ENCODE measurements around the gene JOSD1. TPM values are rescaled to one million over a fixed set of nuclear protein-coding genes. Genes with fewer than 3 reads are reported as not detected.
"Not testable (repeated sequence)": the region's sequence is repeated elsewhere in the genome, so short reads cannot be mapped to it uniquely, and the experiment has no call there.

The JOSD1 gene
- total and polyA plus RNA-seq, 2 experiments from 2014 or later: 6.6 to 51.2 TPM

GRCh38 chr22:38645430-38645829 lies 55.3 kb downstream of the JOSD1 start:
- TF ChIP-seq EZH2 (IDR thresholded peaks at IDR 0.05; ENCODE audit: insufficient read depth, poor library complexity, severe bottlenecking) (no peak), EZH2phosphoT487 (IDR thresholded peaks at IDR 0.05; ENCODE audit: insufficient read depth, low read depth) (no peak)
- 93% methylated on average over 6 of the region's 6 CpGs for WGBS, 2 experiments (ENCODE audit: low coverage in 1 of 2, low lambda C conversion rate in 2 of 2, missing lambda C conversion rate in 2 of 2)
- Histone ChIP-seq H2AFZ (no peak overlapping the region), H3K4me2 (ENCODE audit: unreplicated experiment) (no peak overlapping the region), H3F3A (ENCODE audit: insufficient read depth) (no peaks in the 10 kb centered on the region), H3K9me2 (ENCODE audit: insufficient read depth) (no peaks in the 10 kb centered on the region), H3K27me3 (replicated peaks; ENCODE audit: insufficient read depth) (no peaks in the 10 kb centered on the region), H3K36me3 (ENCODE audit: low read depth) (no peaks in the 10 kb centered on the region), H3K9ac (no peak overlapping the region), H3K4me3 (no peak overlapping the region), H3K79me2 (ENCODE audit: insufficient read depth) (no peaks in the 10 kb centered on the region), H3K27ac (no peak overlapping the region), H3K4me1 (ENCODE audit: insufficient read depth) (no peaks in the 10 kb centered on the region), H4K20me1 (ENCODE audit: insufficient read depth) (no peaks in the 10 kb centered on the region), H3K9me3 (ENCODE audit: low read depth) (no peaks in the 10 kb centered on the region)
- DNase-seq: no peak
- in situ Hi-C loops (cut with MboI): no loop called here

GRCh38 chr22:38644245-38644644 lies 56.5 kb downstream of the JOSD1 start:
- H3K4me2 ChIP-seq (ENCODE audit: unreplicated experiment); H3K9ac ChIP-seq; H3K9me2 ChIP-seq (ENCODE audit: insufficient read depth); H2AFZ ChIP-seq; H3K27me3 ChIP-seq (replicated peaks; ENCODE audit: insufficient read depth); in situ Hi-C loops (cut with MboI); H3K9me3 ChIP-seq (ENCODE audit: low read depth); H3K79me2 ChIP-seq (ENCODE audit: insufficient read depth); DNase-seq; H3F3A ChIP-seq (ENCODE audit: insufficient read depth); H3K4me1 ChIP-seq (ENCODE audit: insufficient read depth); H3K27ac ChIP-seq; H3K36me3 ChIP-seq (ENCODE audit: low read depth); H3K4me3 ChIP-seq; H4K20me1 ChIP-seq (ENCODE audit: insufficient read depth): not testable (repeated sequence)
- WGBS, 2 experiments (ENCODE audit: low coverage in 1 of 2, low lambda C conversion rate in 2 of 2, missing lambda C conversion rate in 2 of 2): 84 to 88% methylated on average over 5 of the region's 5 CpGs

GRCh38 chr22:38641476-38642040 lies 59.2 kb downstream of the JOSD1 start:
- Histone ChIP-seq H4K20me1 (ENCODE audit: insufficient read depth) (no peaks in the 10 kb centered on the region), H3K27me3 (replicated peaks; ENCODE audit: insufficient read depth) (no peaks in the 10 kb centered on the region), H3K9me3 (ENCODE audit: low read depth) (no peaks in the 10 kb centered on the region), H2AFZ (no peak overlapping the region), H3K27ac (no peak overlapping the region), H3K36me3 (ENCODE audit: low read depth) (no peaks in the 10 kb centered on the region), H3K4me2 (ENCODE audit: unreplicated experiment) (no peak overlapping the region), H3K79me2 (ENCODE audit: insufficient read depth) (no peaks in the 10 kb centered on the region), H3K9ac (no peak overlapping the region), H3F3A (ENCODE audit: insufficient read depth) (no peaks in the 10 kb centered on the region), H3K4me3 (no peak overlapping the region), H3K9me2 (ENCODE audit: insufficient read depth) (no peaks in the 10 kb centered on the region), H3K4me1 (ENCODE audit: insufficient read depth) (no peaks in the 10 kb centered on the region)
- WGBS, 2 experiments (ENCODE audit: low coverage in 1 of 2, low lambda C conversion rate in 2 of 2, missing lambda C conversion rate in 2 of 2): 94 to 95% methylated on average over 13 of the region's 13 CpGs
- TF ChIP-seq EZH2 (IDR thresholded peaks at IDR 0.05; ENCODE audit: insufficient read depth, poor library complexity, severe bottlenecking): no peak
- TF ChIP-seq EZH2phosphoT487 (IDR thresholded peaks at IDR 0.05; ENCODE audit: insufficient read depth, low read depth): no peak
- in situ Hi-C loops (cut with MboI): no loop called here
- DNase-seq: no peak

GRCh38 chr22:38638728-38639127 lies 62.0 kb downstream of the JOSD1 start:
- no peak overlapping the region for H3K4me3 ChIP-seq
- H3K27ac ChIP-seq: no peak overlapping the region
- H3K9me3 ChIP-seq (ENCODE audit: low read depth): no peaks in the 10 kb centered on the region
- no peak for TF ChIP-seq EZH2phosphoT487 (IDR thresholded peaks at IDR 0.05; ENCODE audit: insufficient read depth, low read depth)
- TF ChIP-seq EZH2 (IDR thresholded peaks at IDR 0.05; ENCODE audit: insufficient read depth, poor library complexity, severe bottlenecking): no peak
- no peak overlapping the region for H3K9ac ChIP-seq
- H3K27me3 ChIP-seq (replicated peaks; ENCODE audit: insufficient read depth): no peaks in the 10 kb centered on the region
- no peaks in the 10 kb centered on the region for H4K20me1 ChIP-seq (ENCODE audit: insufficient read depth)
- H3K4me1 ChIP-seq (ENCODE audit: insufficient read depth): no peaks in the 10 kb centered on the region
- no peaks in the 10 kb centered on the region for H3K36me3 ChIP-seq (ENCODE audit: low read depth)
- no peak overlapping the region for H2AFZ ChIP-seq
- H3K79me2 ChIP-seq (ENCODE audit: insufficient read depth): no peaks in the 10 kb centered on the region
- in situ Hi-C loops (cut with MboI): no loop called here
- DNase-seq: no peak
- no peaks in the 10 kb centered on the region for H3F3A ChIP-seq (ENCODE audit: insufficient read depth)
- WGBS, 2 experiments (ENCODE audit: low coverage in 1 of 2, low lambda C conversion rate in 2 of 2, missing lambda C conversion rate in 2 of 2): 92 to 94% methylated on average over 3 of the region's 3 CpGs
- no peaks in the 10 kb centered on the region for H3K9me2 ChIP-seq (ENCODE audit: insufficient read depth)
- H3K4me2 ChIP-seq (ENCODE audit: unreplicated experiment): no peak overlapping the region

- no peak for DNase-seq
- TF ChIP-seq EZH2 (IDR thresholded peaks at IDR 0.05; ENCODE audit: insufficient read depth, poor library complexity, severe bottlenecking) (no peak), EZH2phosphoT487 (IDR thresholded peaks at IDR 0.05; ENCODE audit: insufficient read depth, low read depth) (no peak)
- Histone ChIP-seq H3K9me2 (ENCODE audit: insufficient read depth) (no peaks in the 10 kb centered on the region), H3K4me2 (ENCODE audit: unreplicated experiment) (no peak overlapping the region), H4K20me1 (ENCODE audit: insufficient read depth) (no peaks in the 10 kb centered on the region), H3K9me3 (ENCODE audit: low read depth) (no peaks in the 10 kb centered on the region), H3K9ac (no peak overlapping the region), H3K27me3 (replicated peaks; ENCODE audit: insufficient read depth) (no peaks in the 10 kb centered on the region), H2AFZ (no peak overlapping the region), H3K4me3 (no peak overlapping the region), H3F3A (ENCODE audit: insufficient read depth) (no peaks in the 10 kb centered on the region), H3K79me2 (ENCODE audit: insufficient read depth) (no peaks in the 10 kb centered on the region), H3K36me3 (ENCODE audit: low read depth) (no peaks in the 10 kb centered on the region), H3K27ac (no peak overlapping the region), H3K4me1 (ENCODE audit: insufficient read depth) (no peaks in the 10 kb centered on the region)
- 90 to 100% methylated on average over 2 of the region's 2 CpGs for WGBS, 2 experiments (ENCODE audit: low coverage in 1 of 2, low lambda C conversion rate in 2 of 2, missing lambda C conversion rate in 2 of 2)
- in situ Hi-C loops (cut with MboI): no loop called here
Observed at GRCh38 chr22:38638216-38638615, 62.5 kb downstream of the JOSD1 start.

Small RNA genes within 50 kb of the gene (small RNA-seq; reads per million reads assigned to genes)
- not detected for gene AL021707.8 (ENCODE audit: low read depth, low replicate concordance)

Other genes with a start within 250 kb of the JOSD1 start
- not detected in 2 replicates for gene KCNJ4, start 245.7 kb downstream of the JOSD1 start, total RNA-seq (2014; rRNA removed; shearing (Covaris generic))
- not detected in 2 replicates for gene KCNJ4, start 245.7 kb downstream of the JOSD1 start, polyA plus RNA-seq (2016; fragmentation: Nextera tagmentation; extraction: Ambion mirVana)
- gene KDELR3, start 232.8 kb downstream of the JOSD1 start, total RNA-seq (2014; rRNA removed; shearing (Covaris generic)): 191 and 197 TPM in 2 replicates
- 326 and 335 TPM in 2 replicates for gene KDELR3, start 232.8 kb downstream of the JOSD1 start, polyA plus RNA-seq (2016; fragmentation: Nextera tagmentation; extraction: Ambion mirVana)
- 312 and 370 TPM in 2 replicates for gene DDX17, start 194.6 kb downstream of the JOSD1 start, total RNA-seq (2014; rRNA removed; shearing (Covaris generic))
- gene DDX17, start 194.6 kb downstream of the JOSD1 start, polyA plus RNA-seq (2016; fragmentation: Nextera tagmentation; extraction: Ambion mirVana): 28.5 and 30.1 TPM in 2 replicates
- 3.7 and 11.8 TPM in 2 replicates for gene DMC1, start 130.8 kb downstream of the JOSD1 start, total RNA-seq (2014; rRNA removed; shearing (Covaris generic))
- gene DMC1, start 130.8 kb downstream of the JOSD1 start, polyA plus RNA-seq (2016; fragmentation: Nextera tagmentation; extraction: Ambion mirVana): 1.4 and 2.7 TPM in 2 replicates
- gene FAM227A, start 44.6 kb downstream of the JOSD1 start, total RNA-seq (2014; rRNA removed; shearing (Covaris generic)): 0.13 and 2.1 TPM in 2 replicates
- gene FAM227A, start 44.6 kb downstream of the JOSD1 start, polyA plus RNA-seq (2016; fragmentation: Nextera tagmentation; extraction: Ambion mirVana): 0.65 and 0.93 TPM in 2 replicates
- 16.2 and 24.5 TPM in 2 replicates for gene CBY1, start 44.3 kb downstream of the JOSD1 start, total RNA-seq (2014; rRNA removed; shearing (Covaris generic))
- 57.5 and 59.4 TPM in 2 replicates for gene CBY1, start 44.3 kb downstream of the JOSD1 start, polyA plus RNA-seq (2016; fragmentation: Nextera tagmentation; extraction: Ambion mirVana)
- gene TOMM22, start 19.0 kb downstream of the JOSD1 start, total RNA-seq (2014; rRNA removed; shearing (Covaris generic)): 48.9 and 53.9 TPM in 2 replicates
- gene TOMM22, start 19.0 kb downstream of the JOSD1 start, polyA plus RNA-seq (2016; fragmentation: Nextera tagmentation; extraction: Ambion mirVana): 92.0 and 97.8 TPM in 2 replicates
- gene GTPBP1, start 5.0 kb upstream of the JOSD1 start, total RNA-seq (2014; rRNA removed; shearing (Covaris generic)): 20.1 and 26.9 TPM in 2 replicates
- gene GTPBP1, start 5.0 kb upstream of the JOSD1 start, polyA plus RNA-seq (2016; fragmentation: Nextera tagmentation; extraction: Ambion mirVana): 9.7 and 10.0 TPM in 2 replicates
- gene SUN2, start 55.1 kb upstream of the JOSD1 start, total RNA-seq (2014; rRNA removed; shearing (Covaris generic)): 142 and 146 TPM in 2 replicates
- gene SUN2, start 55.1 kb upstream of the JOSD1 start, polyA plus RNA-seq (2016; fragmentation: Nextera tagmentation; extraction: Ambion mirVana): 47.9 and 51.2 TPM in 2 replicates
- gene DNAL4, start 93.2 kb upstream of the JOSD1 start, total RNA-seq (2014; rRNA removed; shearing (Covaris generic)): 11.6 and 18.9 TPM in 2 replicates
- 14.2 and 16.7 TPM in 2 replicates for gene DNAL4, start 93.2 kb upstream of the JOSD1 start, polyA plus RNA-seq (2016; fragmentation: Nextera tagmentation; extraction: Ambion mirVana)
- 2.7 and 4.2 TPM in 2 replicates for gene NPTXR, start 143.1 kb upstream of the JOSD1 start, total RNA-seq (2014; rRNA removed; shearing (Covaris generic))
- 0.99 TPM in 2 replicates for gene NPTXR, start 143.1 kb upstream of the JOSD1 start, polyA plus RNA-seq (2016; fragmentation: Nextera tagmentation; extraction: Ambion mirVana)
- 52.1 and 52.7 TPM in 2 replicates for gene CBX6, start 171.3 kb upstream of the JOSD1 start, total RNA-seq (2014; rRNA removed; shearing (Covaris generic))
- gene CBX6, start 171.3 kb upstream of the JOSD1 start, polyA plus RNA-seq (2016; fragmentation: Nextera tagmentation; extraction: Ambion mirVana): 51.9 and 55.8 TPM in 2 replicates